Fibroblast of villous mesenchyme (primary cell): ENCODE measurements around the gene RBSN. TPM values are rescaled to one million over a fixed set of nuclear protein-coding genes. Genes with fewer than 3 reads are reported as not detected.

Source experiments
- DNase-seq: peaks from one replicate; pipeline ENCODE4 v3.0.0-alpha.2; 2010; ENCODE audit warnings: low read depth
- H3K4me3 ChIP-seq: 2 replicates; pipeline ENCODE4 v1.5.1; 2011; ENCODE audit warnings: low read depth, mild to moderate bottlenecking, low read length
- total RNA-seq: library from RNA; depleted of rRNA; stranded (reverse); fragments of >200 nt; gene quantifications from 2 replicates; pipeline ENCODE4 v1.2.3, GENCODE V29; 2012
- TF ChIP-seq, protein P1 (sequence below): IDR thresholded peaks from 2 replicates; pipeline ENCODE4 v1.5.1; 2012; ENCODE audit warnings: low read depth, mild to moderate bottlenecking, low read length; ENCODE audit not compliant: insufficient read depth

The RBSN gene
- total RNA-seq, 1 donor: 25.9 TPM

DNA sequence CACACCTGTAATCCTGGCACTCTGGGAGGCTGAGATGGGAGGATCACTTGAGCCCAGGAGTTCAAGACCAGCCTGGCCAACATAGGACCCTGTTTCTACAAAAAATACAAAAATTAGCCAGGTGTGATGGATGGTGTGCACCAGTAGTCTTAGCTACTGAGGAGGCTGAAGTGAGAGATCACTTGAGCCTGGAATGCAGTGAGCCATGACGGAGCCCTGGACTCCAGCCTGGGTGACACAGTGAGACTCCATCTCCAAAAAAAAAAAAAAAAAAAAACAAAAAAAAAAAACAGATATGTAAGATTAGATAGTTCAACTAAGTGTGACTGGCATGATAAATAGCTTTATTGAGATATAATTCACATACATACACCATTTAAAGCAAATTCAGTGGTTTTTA is 9.7 kb downstream of the RBSN start:
- no peak overlapping the region for H3K4me3 ChIP-seq
- TF ChIP-seq, protein P1, sequence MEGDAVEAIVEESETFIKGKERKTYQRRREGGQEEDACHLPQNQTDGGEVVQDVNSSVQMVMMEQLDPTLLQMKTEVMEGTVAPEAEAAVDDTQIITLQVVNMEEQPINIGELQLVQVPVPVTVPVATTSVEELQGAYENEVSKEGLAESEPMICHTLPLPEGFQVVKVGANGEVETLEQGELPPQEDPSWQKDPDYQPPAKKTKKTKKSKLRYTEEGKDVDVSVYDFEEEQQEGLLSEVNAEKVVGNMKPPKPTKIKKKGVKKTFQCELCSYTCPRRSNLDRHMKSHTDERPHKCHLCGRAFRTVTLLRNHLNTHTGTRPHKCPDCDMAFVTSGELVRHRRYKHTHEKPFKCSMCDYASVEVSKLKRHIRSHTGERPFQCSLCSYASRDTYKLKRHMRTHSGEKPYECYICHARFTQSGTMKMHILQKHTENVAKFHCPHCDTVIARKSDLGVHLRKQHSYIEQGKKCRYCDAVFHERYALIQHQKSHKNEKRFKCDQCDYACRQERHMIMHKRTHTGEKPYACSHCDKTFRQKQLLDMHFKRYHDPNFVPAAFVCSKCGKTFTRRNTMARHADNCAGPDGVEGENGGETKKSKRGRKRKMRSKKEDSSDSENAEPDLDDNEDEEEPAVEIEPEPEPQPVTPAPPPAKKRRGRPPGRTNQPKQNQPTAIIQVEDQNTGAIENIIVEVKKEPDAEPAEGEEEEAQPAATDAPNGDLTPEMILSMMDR: no peak
- no peak for DNase-seq

DNA sequence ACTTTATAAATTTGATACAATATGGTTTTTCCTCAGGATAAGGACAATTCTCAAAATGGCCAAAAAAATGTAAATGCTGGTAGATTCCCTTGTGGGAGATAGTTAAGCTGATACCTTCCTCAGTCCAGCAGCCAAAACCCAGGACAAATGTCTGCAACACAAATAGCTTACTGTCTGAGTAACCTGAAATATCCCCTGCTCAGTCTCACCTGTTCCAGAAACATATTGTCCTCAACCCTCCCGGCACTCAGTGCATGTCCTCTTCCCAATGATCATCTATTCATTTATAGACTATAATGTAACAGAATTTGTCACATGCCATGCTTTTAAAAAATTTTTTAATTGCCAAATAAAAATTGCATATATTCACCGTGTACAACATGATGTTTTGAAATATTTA is 12.2 kb downstream of the RBSN start:
- TF ChIP-seq, protein P1: no peak
- DNase-seq: no peak
- no peak overlapping the region for H3K4me3 ChIP-seq

DNA sequence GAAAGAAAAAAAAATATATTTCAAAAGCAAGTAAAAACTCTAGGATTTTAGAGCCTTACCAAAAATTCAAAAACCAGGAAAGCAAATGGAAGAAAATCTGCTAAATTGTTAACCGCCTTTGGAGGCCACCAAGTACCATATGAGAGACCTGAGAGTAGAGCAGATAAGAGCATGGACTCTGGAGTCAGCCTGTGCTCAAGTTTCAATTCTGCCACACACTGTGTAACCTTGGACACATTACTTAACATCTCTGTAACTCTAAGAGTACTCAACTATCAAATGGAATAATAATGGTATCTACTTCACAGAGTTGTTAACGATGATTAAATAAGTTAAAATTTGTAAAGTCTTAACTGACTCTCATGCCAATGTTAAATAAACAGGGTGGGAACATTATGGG is 12.7 kb downstream of the RBSN start:
- DNase-seq: no peak
- TF ChIP-seq, protein P1: no peak
- no peak overlapping the region for H3K4me3 ChIP-seq

DNA sequence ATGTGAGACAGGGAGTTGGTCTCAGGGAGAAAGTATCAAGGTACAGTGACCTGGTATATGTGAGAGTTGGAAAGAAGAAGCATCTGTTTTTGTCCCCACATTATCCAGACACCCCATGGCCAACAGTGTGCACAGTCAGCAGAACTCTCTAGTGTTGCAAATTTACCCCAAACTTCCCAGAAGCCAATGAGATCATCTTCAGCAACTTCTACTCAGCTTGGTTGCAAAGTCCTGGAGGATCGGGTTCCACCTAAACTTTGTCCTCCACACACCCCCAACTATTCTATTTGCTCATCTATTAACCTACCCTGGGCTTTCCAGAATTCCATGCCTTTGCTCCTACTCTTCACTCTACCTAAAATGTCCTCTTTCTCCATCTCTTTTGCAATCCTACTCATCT is 15.7 kb downstream of the RBSN start:
- DNase-seq: no peak
- no peak overlapping the region for H3K4me3 ChIP-seq
- TF ChIP-seq, protein P1: no peak

DNA sequence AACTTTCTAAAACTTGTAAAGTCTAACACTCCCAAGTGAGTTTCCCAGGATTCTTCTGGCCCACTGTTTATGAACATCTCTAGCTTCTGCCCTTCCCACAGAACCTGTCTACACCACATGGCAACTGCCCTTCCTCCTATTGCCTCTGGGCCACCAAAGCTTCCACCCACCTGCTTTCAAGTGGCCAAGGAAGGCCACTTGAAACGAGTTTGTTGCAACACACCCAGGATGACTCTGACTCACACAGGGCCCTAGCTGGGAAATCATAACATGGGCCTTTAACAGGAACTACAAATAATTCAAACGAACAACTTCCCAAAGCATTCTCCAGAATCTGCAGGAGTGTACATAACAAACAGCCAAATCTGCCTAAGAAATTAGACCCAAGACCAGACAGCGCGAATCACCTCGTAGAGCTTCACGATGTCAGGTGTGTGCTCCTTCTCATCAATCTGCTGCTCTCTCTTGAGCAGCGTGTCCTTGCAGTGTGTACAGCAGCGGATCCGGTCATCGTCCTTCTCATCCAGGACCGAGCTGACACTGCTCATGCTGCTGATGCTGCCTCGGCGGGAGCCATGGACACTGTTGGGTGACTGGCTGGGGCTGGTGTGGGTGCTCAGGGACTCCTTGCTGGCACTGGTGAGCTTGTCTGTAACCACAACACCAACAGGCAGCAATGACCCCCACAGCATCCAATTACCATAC is 16.8 kb downstream of the RBSN start:
- TF ChIP-seq, protein P1: no peak
- no peak overlapping the region for H3K4me3 ChIP-seq
- DNase-seq: peak; percentile 81

DNA sequence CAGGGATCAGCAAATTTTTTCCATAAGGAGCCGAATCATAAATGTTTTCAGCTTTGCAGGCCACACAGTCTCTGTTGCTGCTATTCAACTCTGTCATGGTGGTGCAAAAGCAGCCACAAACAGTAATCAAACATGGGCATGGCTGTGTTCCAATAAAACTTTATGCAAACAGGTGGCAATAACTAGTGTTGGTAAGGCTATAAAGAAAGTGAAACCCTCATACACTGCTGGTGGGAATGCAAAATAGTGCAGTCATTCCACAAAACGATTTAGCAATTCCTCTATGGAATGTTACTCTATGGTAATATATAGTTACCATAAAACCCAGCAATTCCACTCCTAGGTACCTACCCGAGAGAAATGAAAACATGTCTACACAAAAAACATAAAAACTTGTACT is 19.9 kb downstream of the RBSN start:
- H3K4me3 ChIP-seq: no peak overlapping the region
- DNase-seq: no peak
- TF ChIP-seq, protein P1: no peak

DNA sequence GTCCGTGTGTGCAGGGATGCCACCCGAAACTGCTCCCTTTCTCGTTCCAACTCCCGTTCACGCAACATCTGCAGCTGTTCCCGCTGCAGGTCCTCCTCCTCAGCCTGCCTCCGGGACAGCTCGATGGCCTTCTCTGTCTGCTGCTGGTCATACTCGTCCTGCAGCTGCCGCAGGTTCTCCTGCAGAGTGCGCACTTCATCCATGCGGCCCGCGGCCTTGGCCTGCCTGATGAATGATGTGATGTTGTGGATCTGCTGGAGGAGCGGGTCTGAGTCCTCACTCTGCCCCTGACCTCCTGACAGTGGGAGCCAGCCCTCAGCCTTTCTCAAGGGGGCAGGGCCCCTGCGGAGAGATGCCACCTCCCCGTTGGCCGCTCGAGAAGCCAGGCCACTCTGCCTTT is 24.4 kb downstream of the RBSN start:
- DNase-seq: no peak

More for the DNA sequence above, 24.4 kb downstream of the RBSN start:
- no peak overlapping the region for H3K4me3 ChIP-seq
- TF ChIP-seq, protein P1: no peak
